Upper lobe of left lung (tissue), 6 donors: ENCODE results near the gene C14orf93. TPM values are rescaled to one million over a fixed set of nuclear protein-coding genes. Genes with fewer than 3 reads are reported as not detected.
A peak's percentile ranks its signal among the peaks of the same experiment; 100 is the strongest.

ENCODE experiments used
- ATAC-seq, 2 donors: fragments of 200-7000 bp; cut with Tn5 transposase; one replicate each; pipeline ENCODE4 v1.9.1; 2022; ENCODE audit warnings: mild to moderate bottlenecking in 2 of 2, moderate library complexity in 2 of 2; ENCODE audit not compliant: low FRiP score in 2 of 2
- DNase-seq, 2 donors: peaks; one replicate each; pipeline ENCODE4 v3.0.0-alpha.2; 2019 to 2020
- H3K27ac ChIP-seq, 4 donors: fragments of 200-600 bp; sonication (generic); one replicate each; pipeline ENCODE4 v1.5.1; 2016 to 2019
- H3K27me3 ChIP-seq, 4 donors: fragments of 200-600 bp; sonication (generic); one replicate each; pipeline ENCODE4 v1.5.1; 2017 to 2019
- H3K36me3 ChIP-seq, 4 donors: fragments of 200-600 bp; sonication (generic); one replicate each; pipeline ENCODE4 v1.5.1; 2016 to 2019
- H3K4me1 ChIP-seq, 4 donors: fragments of 200-600 bp; sonication (generic); one replicate each; pipeline ENCODE4 v1.5.1; 2018 to 2019
- H3K4me3 ChIP-seq, 4 donors: fragments of 200-600 bp; sonication (generic); one replicate each; pipeline ENCODE4 v1.5.1; 2017 to 2019; ENCODE audit warnings: mild to moderate bottlenecking in 2 of 4, moderate library complexity in 1 of 4
- H3K9me3 ChIP-seq, 4 donors: fragments of 200-600 bp; sonication (generic); one replicate each; pipeline ENCODE4 v1.5.1; 2018 to 2019
- EP300 ChIP-seq, 4 donors: sonication (generic); formaldehyde crosslinking; IDR thresholded peaks; one replicate each; pipeline ENCODE4 v1.5.1; 2017; ENCODE audit warnings: antibody characterized with exemption in 4 of 4, control low read depth in 2 of 4
- POLR2A ChIP-seq, 4 donors: fragments of 450-650 bp; IDR thresholded peaks; one replicate each; pipeline ENCODE4 v1.5.1; 2016 to 2017; ENCODE audit warnings: antibody characterized with exemption in 4 of 4, mild to moderate bottlenecking in 2 of 4
- POLR2AphosphoS5 ChIP-seq, 2 donors: sonication (generic); formaldehyde crosslinking; IDR thresholded peaks; one replicate each; pipeline ENCODE4 v1.5.1; 2017; ENCODE audit warnings: antibody characterized with exemption in 2 of 2
- WGBS, 2 donors: methylation state at CpG; one replicate each; pipeline ENCODE4 v1.1.5; 2017 to 2018; 5-methylcytosine and 5-hydroxymethylcytosine counted together
- total RNA-seq, 6 donors: library from RNA; depleted of rRNA in 4 of 6; stranded (reverse); fragments of >200 nt in 4 of 6; gene quantifications; one replicate each; pipeline versions ENCODE4 v1.1.0 to v1.2.1, GENCODE V29; 2016 to 2021
- TF ChIP-seq, protein P1 (sequence below), 6 experiments: fragments of 450-650 bp in 4 of 6; fragments of 200-600 bp in 2 of 6; sonication (generic) in 2 of 6; IDR thresholded peaks; one replicate each; pipeline ENCODE4 v1.5.1; 2016 to 2019; ENCODE audit warnings: antibody characterized with exemption in 6 of 6
- donor health status: DM: no; HTN: no; CAD: no; lungs with moderate emphysema.
- donor health status: DM: no; HTN: yes; CAD: no; lungs with severe emphysema.

Gene C14orf93
- total RNA-seq, 6 donors from 2014 or later: 7.1 to 12.9 (median 11.4) TPM

DNA sequence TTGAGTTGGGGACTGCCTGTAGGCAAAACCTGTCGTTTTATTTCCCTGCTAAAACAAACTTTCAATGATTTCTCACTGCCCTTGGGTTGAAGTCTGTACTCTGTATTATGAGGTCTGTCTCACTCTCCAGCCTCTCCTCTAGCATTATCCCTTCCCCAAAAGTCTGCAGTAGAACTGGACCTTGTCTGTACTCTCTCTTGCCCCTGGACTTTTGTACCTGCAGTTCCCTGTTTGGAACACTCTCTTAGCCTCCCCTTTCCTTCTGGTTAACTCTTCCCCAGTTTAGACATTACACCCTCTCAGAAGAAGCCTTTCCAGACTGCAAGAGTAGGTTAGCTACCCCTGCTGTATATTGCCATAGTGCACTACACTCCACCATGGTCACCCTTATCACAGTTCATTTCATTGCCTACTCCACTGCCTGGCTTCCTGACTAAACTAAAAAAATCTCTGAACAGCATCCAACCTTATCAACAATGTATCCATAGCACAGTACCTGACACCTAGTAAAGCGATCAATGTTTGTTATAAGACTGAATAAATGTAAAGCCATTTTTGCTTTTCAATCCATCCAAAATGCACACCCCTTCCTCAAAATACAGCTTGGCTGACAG, 23.9 kb downstream of the C14orf93 start:
- Histone ChIP-seq H3K27me3 (peaks cover 0 to 8% (median 7%) of the 10 kb centered on the region in 4 donors), H3K27ac (no peak overlapping the region), H3K36me3 (peaks cover 0 to 10% (median 0%) of the 10 kb centered on the region in 4 donors), H3K4me3 (no peak overlapping the region), H3K9me3 (no peaks in the 10 kb centered on the region), H3K4me1 (peaks cover 10 to 29% (median 19%) of the 10 kb centered on the region in 4 donors)
- ATAC-seq (no peak), DNase-seq (no peak)
- TF ChIP-seq EP300 (IDR thresholded peaks at IDR 0.05) (no peak), POLR2A (IDR thresholded peaks at IDR 0.05) (no peak), POLR2AphosphoS5 (IDR thresholded peaks at IDR 0.05) (no peak)
- TF ChIP-seq, protein P1, sequence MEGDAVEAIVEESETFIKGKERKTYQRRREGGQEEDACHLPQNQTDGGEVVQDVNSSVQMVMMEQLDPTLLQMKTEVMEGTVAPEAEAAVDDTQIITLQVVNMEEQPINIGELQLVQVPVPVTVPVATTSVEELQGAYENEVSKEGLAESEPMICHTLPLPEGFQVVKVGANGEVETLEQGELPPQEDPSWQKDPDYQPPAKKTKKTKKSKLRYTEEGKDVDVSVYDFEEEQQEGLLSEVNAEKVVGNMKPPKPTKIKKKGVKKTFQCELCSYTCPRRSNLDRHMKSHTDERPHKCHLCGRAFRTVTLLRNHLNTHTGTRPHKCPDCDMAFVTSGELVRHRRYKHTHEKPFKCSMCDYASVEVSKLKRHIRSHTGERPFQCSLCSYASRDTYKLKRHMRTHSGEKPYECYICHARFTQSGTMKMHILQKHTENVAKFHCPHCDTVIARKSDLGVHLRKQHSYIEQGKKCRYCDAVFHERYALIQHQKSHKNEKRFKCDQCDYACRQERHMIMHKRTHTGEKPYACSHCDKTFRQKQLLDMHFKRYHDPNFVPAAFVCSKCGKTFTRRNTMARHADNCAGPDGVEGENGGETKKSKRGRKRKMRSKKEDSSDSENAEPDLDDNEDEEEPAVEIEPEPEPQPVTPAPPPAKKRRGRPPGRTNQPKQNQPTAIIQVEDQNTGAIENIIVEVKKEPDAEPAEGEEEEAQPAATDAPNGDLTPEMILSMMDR (IDR thresholded peaks at IDR 0.05): no peak
- 70 to 72% methylated on average over 2 of the region's 2 CpGs for WGBS, 2 donors

DNA sequence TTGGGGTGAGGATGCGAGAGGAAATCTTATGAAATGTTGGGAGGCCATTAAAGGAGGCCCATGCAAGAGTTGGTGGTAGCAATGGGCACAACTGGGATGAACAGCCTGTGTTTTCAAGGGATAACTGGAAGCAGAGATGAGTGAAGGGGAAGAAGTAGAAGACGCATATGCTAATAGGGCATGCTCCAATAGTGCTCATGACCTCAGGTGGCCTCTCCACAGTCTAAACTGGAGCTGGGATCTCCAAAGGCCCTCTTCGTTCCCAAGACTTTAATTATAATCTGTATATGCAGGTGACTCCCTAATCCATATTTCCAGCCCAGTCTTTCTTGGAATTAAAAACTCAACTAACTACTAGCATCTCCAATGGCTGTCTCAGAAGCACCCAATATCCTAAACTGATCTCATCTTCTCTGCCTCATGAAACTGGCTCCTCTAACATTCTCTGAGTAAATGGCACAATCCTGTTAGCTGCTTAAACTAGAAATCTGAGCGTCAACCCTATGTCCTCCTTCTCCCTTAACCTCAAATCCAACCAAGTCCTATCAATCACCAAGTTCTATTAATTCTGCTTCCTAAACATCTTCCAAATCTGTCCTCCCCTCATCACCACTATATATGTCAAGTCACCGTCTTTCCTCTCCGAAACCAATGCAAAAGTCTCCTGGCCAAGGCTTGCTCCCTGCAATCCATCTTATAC, 24.8 kb downstream of the C14orf93 start:
- Histone ChIP-seq H3K4me1 (peaks cover 16 to 38% (median 24%) of the 10 kb centered on the region in 4 donors), H3K27me3 (peaks cover 0 to 13% (median 7%) of the 10 kb centered on the region in 4 donors), H3K27ac (no peak overlapping the region), H3K4me3 (no peak overlapping the region), H3K9me3 (no peaks in the 10 kb centered on the region), H3K36me3 (peaks cover 0 to 10% (median 0%) of the 10 kb centered on the region in 4 donors)
- DNase-seq (no peak), ATAC-seq (no peak)
- no peak for TF ChIP-seq POLR2A (IDR thresholded peaks at IDR 0.05)
- TF ChIP-seq, protein P1 (IDR thresholded peaks at IDR 0.05): no peak
- no peak for TF ChIP-seq POLR2AphosphoS5 (IDR thresholded peaks at IDR 0.05)
- no peak for TF ChIP-seq EP300 (IDR thresholded peaks at IDR 0.05)
- WGBS, 2 donors: 94 to 95% methylated on average over 6 of the region's 6 CpGs

DNA sequence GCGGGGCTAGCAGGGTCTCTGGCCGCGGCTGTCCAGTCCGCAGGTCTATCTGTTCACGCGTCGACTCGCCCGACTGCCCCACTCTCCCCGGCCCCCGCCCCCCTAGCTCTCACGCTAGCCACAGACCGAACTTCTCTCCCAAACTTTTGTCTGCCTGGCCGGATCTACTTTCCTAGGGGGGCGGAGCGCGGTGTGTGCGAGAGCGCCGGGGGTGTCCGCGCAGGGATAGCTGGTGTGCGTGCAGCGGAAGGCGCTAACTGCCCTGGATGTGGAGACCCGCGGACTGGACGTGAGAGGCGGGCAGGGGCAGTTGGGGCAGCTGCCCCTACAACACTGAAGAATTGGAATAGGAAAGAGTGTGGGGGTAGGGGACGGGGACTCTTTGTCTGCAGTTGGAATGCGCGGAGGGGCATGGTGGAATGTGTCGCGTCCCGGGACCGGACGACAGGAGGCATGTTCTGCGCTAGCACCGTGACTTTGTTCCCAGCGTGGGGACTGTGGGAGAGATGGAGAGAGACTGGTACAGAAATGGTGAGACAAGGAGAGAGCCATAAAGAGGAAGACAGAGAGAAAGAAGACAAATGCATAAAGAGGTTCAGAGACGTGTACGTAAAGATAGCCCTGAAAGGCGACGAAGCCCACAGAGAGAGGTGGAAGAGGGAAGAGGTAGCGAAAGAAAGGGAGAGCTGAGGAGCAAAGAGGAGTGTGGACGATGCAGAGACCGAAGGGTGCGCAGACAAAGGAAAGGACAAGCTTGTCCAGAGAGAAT, 27.3 kb downstream of the C14orf93 start, which contains the start of gene AJUBA:
Gene AJUBA (minus strand): TSS at position 75 of the 769 bp plus-strand sequence. CDS start 285 bp downstream, outside the sequence.
- Histone ChIP-seq H3K36me3 (peaks cover 0 to 4% (median 0%) of the 10 kb centered on the region in 4 donors), H3K9me3 (no peaks in the 10 kb centered on the region), H3K27me3 (peaks cover 0 to 13% (median 7%) of the 10 kb centered on the region in 4 donors), H3K4me1 (peaks cover 39 to 62% (median 47%) of the 10 kb centered on the region in 4 donors), H3K4me3 (peak within 1 kb of the TSS; percentile 64 to 87 (median 68)), H3K27ac (peak within 1 kb of the TSS; percentile 82 to 89 (median 86))
- TF ChIP-seq POLR2AphosphoS5 (IDR thresholded peaks at IDR 0.05): peak; percentile 48 to 57
- TF ChIP-seq, protein P1 (IDR thresholded peaks at IDR 0.05): peak in 3 of 6 experiments; percentile 17 to 27 (median 27)
- TF ChIP-seq EP300 (IDR thresholded peaks at IDR 0.05): no peak
- peak in 1 of 4 donors; percentile 53 for TF ChIP-seq POLR2A (IDR thresholded peaks at IDR 0.05)
- peak; percentile 88 to 92 for DNase-seq
- WGBS, 2 donors: 1 to 2% methylated on average over 32 to 48 of the region's 48 CpGs
- peak; percentile 83 to 92 for ATAC-seq

DNA sequence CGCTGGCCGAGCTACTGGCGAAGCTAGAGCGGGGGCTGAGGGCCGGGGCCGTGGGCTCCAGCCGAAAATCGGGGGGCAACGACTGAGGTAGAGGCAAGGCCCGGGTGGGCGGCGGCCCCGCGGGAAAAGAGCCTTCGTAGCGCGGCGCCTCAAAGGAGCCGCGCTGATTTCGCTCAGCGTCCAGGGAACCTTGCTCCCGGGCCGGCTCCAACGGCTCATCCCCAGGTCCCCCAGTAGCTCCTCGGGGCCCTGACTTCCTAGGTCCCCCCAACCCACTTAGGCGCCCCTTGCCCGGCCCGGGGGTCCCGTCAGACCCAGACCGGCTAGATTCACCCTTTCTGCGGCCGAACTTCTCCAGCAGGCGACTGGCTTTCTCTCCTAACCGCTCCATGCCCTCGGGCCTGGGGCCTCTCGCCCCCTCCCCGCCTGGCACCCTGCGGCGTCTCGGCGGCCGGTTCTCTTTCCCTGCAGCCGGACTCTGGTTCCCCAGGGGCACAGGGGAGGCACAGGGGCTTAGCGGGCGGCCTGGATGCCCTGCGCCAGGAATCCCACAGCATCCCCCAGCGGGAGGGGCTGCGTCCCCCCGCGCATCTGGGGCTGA, 28.0 kb downstream of the C14orf93 start:
- 0 to 2% methylated on average over 3 to 33 of the region's 51 CpGs for WGBS, 2 donors
- Histone ChIP-seq H3K4me3 (peak overlapping the region; percentile 64 to 87 (median 68)), H3K9me3 (no peaks in the 10 kb centered on the region), H3K27me3 (peaks cover 0 to 13% (median 7%) of the 10 kb centered on the region in 4 donors), H3K4me1 (peaks cover 42 to 69% (median 54%) of the 10 kb centered on the region in 4 donors), H3K27ac (peak overlapping the region; percentile 82 to 89 (median 86)), H3K36me3 (no peaks in the 10 kb centered on the region)
- peak in 1 of 2 donors; percentile 87 for DNase-seq
- TF ChIP-seq, protein P1 (IDR thresholded peaks at IDR 0.05): no peak
- TF ChIP-seq POLR2A (IDR thresholded peaks at IDR 0.05): peak in 1 of 4 donors; percentile 33
- TF ChIP-seq POLR2AphosphoS5 (IDR thresholded peaks at IDR 0.05): no peak
- no peak for TF ChIP-seq EP300 (IDR thresholded peaks at IDR 0.05)
- ATAC-seq: peak in 1 of 2 donors; percentile 2
